Karpas-422 (cell line): Measurements from ENCODE around the gene ARID1B. TPM values are rescaled to one million over a fixed set of nuclear protein-coding genes. Genes with fewer than 3 reads are reported as not detected.

ENCODE experiments used
- DNase-seq: peaks from one replicate; pipeline ENCODE4 v3.0.0-alpha.2; 2015
- H2AFZ ChIP-seq: fragments of 200-600 bp; sonication (generic); 2 replicates; pipeline ENCODE4 v1.6.1; 2014; ENCODE audit warnings: antibody characterized with exemption, low read length, mixed read lengths
- H3K27ac ChIP-seq: fragments of 200-600 bp; sonication (generic); 2 replicates; pipeline ENCODE4 v1.5.1; 2014; ENCODE audit warnings: mild to moderate bottlenecking, low read length, moderate library complexity
- H3K27me3 ChIP-seq: fragments of 200-600 bp; sonication (generic); 2 replicates; pipeline ENCODE4 v1.6.1; 2014; ENCODE audit warnings: low read length, mixed read lengths
- H3K36me3 ChIP-seq: fragments of 200-600 bp; sonication (generic); 2 replicates; pipeline ENCODE4 v1.6.1; 2014; ENCODE audit warnings: low read length, mixed read lengths; ENCODE audit not compliant: insufficient read depth
- H3K4me1 ChIP-seq: fragments of 200-600 bp; sonication (generic); 2 replicates; pipeline ENCODE4 v1.6.1; 2014; ENCODE audit warnings: mild to moderate bottlenecking, low read length, mixed read lengths
- H3K4me2 ChIP-seq: fragments of 200-600 bp; sonication (generic); 2 replicates; pipeline ENCODE4 v1.6.1; 2014; ENCODE audit warnings: low read length, low read depth, mild to moderate bottlenecking; ENCODE audit not compliant: poor library complexity, severe bottlenecking
- H3K4me3 ChIP-seq: fragments of 200-600 bp; sonication (generic); 2 replicates; pipeline ENCODE4 v1.5.1; 2014; ENCODE audit warnings: mild to moderate bottlenecking, antibody characterized with exemption, low read length, mixed read lengths
- H3K79me2 ChIP-seq: fragments of 200-600 bp; sonication (generic); 2 replicates; pipeline ENCODE4 v1.6.1; 2014; ENCODE audit warnings: mild to moderate bottlenecking, low read length, mixed read lengths
- H3K9ac ChIP-seq: fragments of 200-600 bp; sonication (generic); 2 replicates; pipeline ENCODE4 v1.6.0; 2014; ENCODE audit warnings: low read length
- H3K9me2 ChIP-seq: fragments of 200-600 bp; sonication (generic), shearing (Covaris generic); replicated peaks from 2 replicates; pipeline ENCODE4 v1.6.0; 2014; ENCODE audit warnings: mild to moderate bottlenecking, low read length, moderate library complexity; ENCODE audit not compliant: insufficient read depth
- H3K9me3 ChIP-seq: fragments of 300-700, 200-600 bp; sonication (generic); 2 replicates; pipeline ENCODE4 v1.6.1; 2014; ENCODE audit warnings: low read length, mixed read lengths
- H4K20me1 ChIP-seq: fragments of 200-600 bp; sonication (generic); 2 replicates; pipeline ENCODE4 v1.6.1; 2014; ENCODE audit warnings: mild to moderate bottlenecking, antibody characterized with exemption, low read length, low read depth; ENCODE audit not compliant: insufficient read depth
- total RNA-seq: library from RNA; depleted of rRNA; stranded (reverse); fragments of >200 nt; shearing (Covaris generic); gene quantifications from 2 replicates; pipeline ENCODE4 v1.2.3, GENCODE V29; 2014; ENCODE audit warnings: low replicate concordance

Gene ARID1B
- total RNA-seq, 1 experiment from 2014 or later = 174 TPM

- Histone ChIP-seq H3K9me3 (no peaks in the 10 kb centered on the region), H3K36me3 (peaks cover 11% of the 10 kb centered on the region; the same call in 1 of the 2 replicates), H3K4me2 (no peak overlapping the region), H3K4me1 (peaks cover 22% of the 10 kb centered on the region), H3K27me3 (no peaks in the 10 kb centered on the region), H3K4me3 (no peak overlapping the region), H3K9ac (no peak overlapping the region), H4K20me1 (no peaks in the 10 kb centered on the region), H2AFZ (no peak overlapping the region), H3K9me2 (no peaks in the 10 kb centered on the region), H3K79me2 (no peaks in the 10 kb centered on the region), H3K27ac (0 out of 2 replicates have a peak overlapping the region, but pooled peaks have one; percentile 9)
- no peak for DNase-seq
These were observed 436.9 kb downstream of the ARID1B start for GRCh38 chr6:157213907-157214565.

DNA sequence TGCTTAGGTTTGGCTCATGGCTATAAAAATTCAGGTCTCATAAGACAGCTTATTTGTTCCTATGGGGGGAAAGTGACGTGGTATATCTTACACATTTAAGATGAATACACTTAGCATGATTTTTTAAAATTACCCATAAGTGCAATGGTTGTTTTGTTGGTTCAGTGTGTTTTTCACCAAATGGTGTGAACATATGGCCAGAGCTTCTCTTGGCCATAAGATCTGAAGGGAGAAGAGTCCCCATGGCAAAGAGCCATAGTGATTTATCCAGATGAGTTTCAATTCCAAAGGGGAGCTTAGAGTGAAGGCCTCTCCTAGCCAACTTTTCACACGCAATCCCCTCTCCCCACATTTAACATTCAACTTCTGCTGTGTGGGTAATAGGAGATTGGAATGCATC lies 438.5 kb downstream of the ARID1B start:
- Histone ChIP-seq H3K79me2 (peaks cover 3% of the 10 kb centered on the region), H3K9me3 (no peaks in the 10 kb centered on the region), H3K4me3 (no peak overlapping the region), H2AFZ (no peak overlapping the region), H3K36me3 (no peaks in the 10 kb centered on the region), H3K9ac (no peak overlapping the region), H3K4me1 (peaks cover 37% of the 10 kb centered on the region), H3K4me2 (no peak overlapping the region), H3K27me3 (no peaks in the 10 kb centered on the region), H3K27ac (peak overlapping the region; percentile 51), H3K9me2 (no peaks in the 10 kb centered on the region), H4K20me1 (no peaks in the 10 kb centered on the region)
- DNase-seq = no peak

- no peak overlapping the region for H2AFZ ChIP-seq
- peaks cover 46% of the 10 kb centered on the region for H3K4me1 ChIP-seq
- no peak overlapping the region for H3K9ac ChIP-seq
- H4K20me1 ChIP-seq = no peaks in the 10 kb centered on the region
- no peak overlapping the region for H3K4me2 ChIP-seq
- peaks cover 6% of the 10 kb centered on the region for H3K79me2 ChIP-seq
- H3K27me3 ChIP-seq = no peaks in the 10 kb centered on the region
- H3K9me3 ChIP-seq = no peaks in the 10 kb centered on the region
- no peaks in the 10 kb centered on the region for H3K36me3 ChIP-seq
- DNase-seq = no peak
- no peaks in the 10 kb centered on the region for H3K9me2 ChIP-seq
- H3K4me3 ChIP-seq = no peak overlapping the region
- H3K27ac ChIP-seq = peak overlapping the region; percentile 51
These were observed 439.4 kb downstream of the ARID1B start for GRCh38 chr6:157216570-157216969.

- H3K79me2 ChIP-seq = peaks cover 6% of the 10 kb centered on the region
- no peak for DNase-seq
- no peak overlapping the region for H3K4me3 ChIP-seq
- no peaks in the 10 kb centered on the region for H3K9me3 ChIP-seq
- H3K4me1 ChIP-seq = peaks cover 53% of the 10 kb centered on the region
- no peaks in the 10 kb centered on the region for H4K20me1 ChIP-seq
- no peaks in the 10 kb centered on the region for H3K9me2 ChIP-seq
- peak overlapping the region; percentile 100; the same call in 1 of the 2 replicates for H3K27ac ChIP-seq
- H2AFZ ChIP-seq = no peak overlapping the region
- no peaks in the 10 kb centered on the region for H3K36me3 ChIP-seq
- no peak overlapping the region for H3K9ac ChIP-seq
- no peak overlapping the region for H3K4me2 ChIP-seq
- no peaks in the 10 kb centered on the region for H3K27me3 ChIP-seq
These were observed 440.2 kb downstream of the ARID1B start for GRCh38 chr6:157217198-157217893.

- Histone ChIP-seq H3K4me3 (no peak overlapping the region), H3K4me1 (peaks cover 59% of the 10 kb centered on the region), H3K27me3 (no peaks in the 10 kb centered on the region), H3K36me3 (no peaks in the 10 kb centered on the region), H3K79me2 (peaks cover 6% of the 10 kb centered on the region), H3K9ac (no peak overlapping the region), H3K9me2 (no peaks in the 10 kb centered on the region), H2AFZ (no peak overlapping the region), H4K20me1 (no peaks in the 10 kb centered on the region), H3K27ac (peak overlapping the region; percentile 100), H3K9me3 (no peaks in the 10 kb centered on the region), H3K4me2 (no peak overlapping the region)
- no peak for DNase-seq
These were observed 440.8 kb downstream of the ARID1B start for GRCh38 chr6:157217894-157218370.

DNA sequence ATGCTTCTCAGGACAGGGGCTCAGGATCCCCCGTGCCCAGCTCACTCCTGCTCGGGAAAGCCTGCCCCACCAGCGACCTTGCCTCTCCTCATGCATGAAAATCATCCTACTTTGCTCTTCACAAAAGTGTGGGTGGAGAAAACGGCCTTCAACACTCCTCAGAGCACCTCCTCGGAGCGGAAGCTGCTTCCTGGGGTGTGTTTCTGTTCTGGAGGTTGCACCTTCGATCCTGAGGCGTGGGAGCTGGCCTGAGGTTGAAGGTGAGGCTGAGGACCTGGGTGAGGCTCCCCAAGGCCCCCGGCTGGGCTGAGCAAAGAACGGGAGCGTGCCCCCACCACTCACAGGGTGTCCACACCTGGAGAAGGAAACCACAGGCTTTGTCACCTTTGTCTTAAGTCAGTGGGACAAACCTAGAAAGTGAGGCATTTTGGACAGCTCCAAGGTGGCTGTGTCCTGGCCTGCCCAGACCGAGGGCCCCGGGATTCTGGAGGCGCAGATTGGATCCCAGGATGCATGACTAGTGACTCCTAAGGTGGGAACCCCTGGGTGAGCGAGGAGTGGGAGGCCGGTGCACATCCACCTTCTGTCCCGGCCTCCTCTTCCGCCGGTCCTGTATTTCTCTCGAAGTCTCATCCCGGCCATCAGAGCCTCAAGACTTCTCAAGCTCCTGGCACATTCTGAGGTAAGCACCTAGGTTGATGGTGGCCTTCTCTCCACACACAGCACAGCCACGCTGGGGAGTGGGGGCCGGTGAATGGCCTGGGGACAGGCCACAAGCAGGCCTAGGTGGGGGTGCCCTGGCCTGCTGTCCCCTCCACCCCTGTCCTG lies 441.4 kb downstream of the ARID1B start:
- no peak for DNase-seq
- Histone ChIP-seq H3K9ac (peak overlapping the region; percentile 90), H3K79me2 (peaks cover 6% of the 10 kb centered on the region), H3K4me1 (peaks cover 66% of the 10 kb centered on the region), H3K36me3 (no peaks in the 10 kb centered on the region), H3K4me3 (no peak overlapping the region), H3K27me3 (no peaks in the 10 kb centered on the region), H3K4me2 (peak overlapping the region; percentile 98), H3K9me3 (no peaks in the 10 kb centered on the region), H3K9me2 (no peaks in the 10 kb centered on the region), H2AFZ (no peak overlapping the region), H3K27ac (peak overlapping the region; percentile 100), H4K20me1 (no peaks in the 10 kb centered on the region)

GRCh38 chr6:157219201-157220200 lies 442.3 kb downstream of the ARID1B start:
- Histone ChIP-seq H3K4me3 (no peak overlapping the region), H3K27me3 (no peaks in the 10 kb centered on the region), H3K9me3 (no peaks in the 10 kb centered on the region), H3K9ac (peak overlapping the region; percentile 90), H3K36me3 (no peaks in the 10 kb centered on the region), H2AFZ (no peak overlapping the region), H4K20me1 (no peaks in the 10 kb centered on the region), H3K27ac (peak overlapping the region; percentile 100), H3K4me1 (peaks cover 73% of the 10 kb centered on the region), H3K9me2 (no peaks in the 10 kb centered on the region), H3K4me2 (peak overlapping the region; percentile 98), H3K79me2 (peaks cover 6% of the 10 kb centered on the region)
- peak; percentile 81 for DNase-seq
